ENCODE data around the gene SLC30A2.

Gene SLC30A2

DNA sequence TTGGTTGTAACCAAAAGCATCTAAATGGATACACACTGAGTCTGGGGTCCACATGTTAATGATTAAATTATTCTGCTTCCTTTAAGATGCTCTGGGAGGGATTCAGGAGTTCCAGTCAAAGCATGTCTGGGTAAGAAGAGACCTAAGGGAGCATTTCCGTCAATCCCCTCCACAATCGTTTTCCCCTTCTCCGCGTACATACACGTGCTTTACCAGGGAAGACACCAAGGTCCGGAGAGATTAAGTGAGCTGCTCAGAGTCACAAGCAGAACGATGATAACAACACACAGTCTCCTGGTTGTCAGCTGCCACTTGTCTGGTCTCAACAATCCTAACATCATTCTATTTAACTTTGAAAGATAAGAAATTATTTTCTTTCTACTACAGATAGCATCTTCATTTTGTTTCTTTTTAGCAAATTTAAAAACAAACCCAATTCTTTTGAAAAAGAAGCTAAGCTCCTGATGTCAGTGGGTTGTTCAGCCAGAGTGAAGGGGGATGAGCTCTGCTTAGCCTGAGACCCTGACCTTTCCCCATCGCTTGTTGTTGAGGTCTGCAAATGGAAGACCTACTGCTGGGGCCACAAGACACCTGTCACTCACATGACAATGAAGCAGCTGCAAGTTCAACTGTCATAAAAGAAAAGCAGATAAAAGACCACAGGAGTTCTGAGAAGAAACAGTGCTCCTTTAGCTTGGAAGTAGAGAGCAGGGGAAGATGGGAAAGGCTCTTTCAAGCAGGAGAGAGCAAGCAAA lies 52.5 kb downstream of the SLC30A2 start:
- no peak for DNase-seq

DNA sequence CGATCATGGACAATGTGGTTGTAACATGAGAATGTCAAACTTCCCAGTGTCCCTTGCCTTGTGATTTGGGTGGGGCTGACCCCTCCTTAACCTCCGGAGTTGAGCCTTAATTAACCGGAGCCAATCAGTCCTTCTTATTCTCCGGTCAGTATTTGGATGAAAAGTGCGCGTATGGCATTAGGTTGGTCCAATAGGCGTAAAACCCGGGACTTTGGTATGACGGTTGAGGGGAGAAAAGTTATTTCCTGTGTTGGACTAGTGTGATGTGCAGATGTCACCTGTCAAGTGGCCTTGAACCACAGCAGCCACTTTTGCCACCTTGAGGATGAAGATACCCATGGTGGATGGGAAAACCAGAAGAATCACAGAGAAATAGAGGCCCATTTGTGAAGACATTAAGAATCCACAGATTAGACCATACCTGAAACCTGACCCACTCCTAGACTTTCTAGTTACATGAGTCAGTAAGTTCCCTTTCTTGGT lies 53.2 kb downstream of the SLC30A2 start:
- no peak for DNase-seq

- peak; percentile 91 for DNase-seq
Observed at GRCh38 chr1:25991937-25992688, 53.8 kb downstream of the SLC30A2 start.

- DNase-seq: no peak
Observed at GRCh38 chr1:25990702-25991395, 55.1 kb downstream of the SLC30A2 start.

GRCh38 chr1:25990251-25990650 lies 55.7 kb downstream of the SLC30A2 start:
- no peak for DNase-seq

- DNase-seq: peak; percentile 45
Observed at GRCh38 chr1:25989440-25990234, 56.3 kb downstream of the SLC30A2 start.

GRCh38 chr1:25987951-25988350 lies 58.0 kb downstream of the SLC30A2 start:
- DNase-seq: peak; percentile 92
